B cell (primary cell): ENCODE measurements around the gene RABGAP1L.

Experiments used
- CTCF ChIP-seq: fragments of 200-600 bp; IDR thresholded peaks from one replicate; pipeline ENCODE4 v1.8.0; 2022; ENCODE audit warnings: antibody characterized with exemption, mild to moderate bottlenecking
- EZH2 ChIP-seq: IDR thresholded peaks from 2 replicates; pipeline ENCODE4 v1.6.1; 2012; ENCODE audit warnings: borderline replicate concordance, low read depth, mild to moderate bottlenecking, moderate library complexity, low read length; ENCODE audit not compliant: insufficient read depth, poor library complexity, severe bottlenecking

GRCh38 chr1:174710868-174711845 lies 551.8 kb downstream of the RABGAP1L start:
- TF ChIP-seq CTCF: no peak
- TF ChIP-seq EZH2: no peak
